HepG2 (cell line): Measurements from ENCODE around the gene CEP104. TPM values are rescaled to one million over a fixed set of nuclear protein-coding genes. Genes with fewer than 3 reads are reported as not detected.
A peak's percentile ranks its signal among the peaks of the same experiment; 100 is the strongest.

ENCODE experiments used
- ASH2L ChIP-seq: fragments of 300-600, 200-600 bp; sonication (generic); IDR thresholded peaks from 2 replicates; pipeline ENCODE4 v1.7.0; 2017; ENCODE audit warnings: low read depth, mild to moderate bottlenecking, moderate library complexity, mixed read lengths, low read length; ENCODE audit not compliant: insufficient read length
- GATA4 ChIP-seq: sonication (generic); IDR thresholded peaks from 2 replicates; pipeline ENCODE4 v1.6.1; 2016; ENCODE audit warnings: antibody characterized with exemption, low read depth, borderline replicate concordance
- HDAC2 ChIP-seq: sonication (generic); formaldehyde crosslinking; IDR thresholded peaks from 2 replicates; pipeline ENCODE4 v1.4.0; 2020; ENCODE audit warnings: missing genetic modification reagents
- KDM3A ChIP-seq: IDR thresholded peaks from 2 replicates; pipeline ENCODE4 v1.6.1; 2018; ENCODE audit warnings: low read depth, missing compliant biosample characterization
- KIAA2018 ChIP-seq: sonication (generic); formaldehyde crosslinking; IDR thresholded peaks from 2 replicates; pipeline ENCODE4 v1.5.0; 2020; ENCODE audit warnings: mild to moderate bottlenecking, missing genetic modification reagents, borderline replicate concordance
- RARA ChIP-seq: IDR thresholded peaks from 2 replicates; pipeline ENCODE4 v1.6.1; 2016; ENCODE audit warnings: missing genetic modification reagents, missing compliant biosample characterization
- SATB2 ChIP-seq: sonication (generic); formaldehyde crosslinking; IDR thresholded peaks from 2 replicates; pipeline ENCODE4 v1.5.0; 2020; ENCODE audit warnings: missing genetic modification reagents
- STAT5B ChIP-seq: sonication (generic); formaldehyde crosslinking; IDR thresholded peaks from 2 replicates; pipeline ENCODE4 v1.4.0; 2020; ENCODE audit warnings: missing genetic modification reagents
- TBX3 ChIP-seq: fragments of 450-650 bp; IDR thresholded peaks from 2 replicates; pipeline ENCODE4 v1.6.1; 2017; ENCODE audit warnings: antibody characterized with exemption, mild to moderate bottlenecking, inconsistent platforms, borderline replicate concordance
- ZKSCAN5 ChIP-seq: sonication (generic); formaldehyde crosslinking; IDR thresholded peaks from 2 replicates; pipeline ENCODE4 v1.5.1; 2020; ENCODE audit warnings: mild to moderate bottlenecking, missing genetic modification reagents
- ZNF362 ChIP-seq: sonication (generic); formaldehyde crosslinking; IDR thresholded peaks from 2 replicates; pipeline ENCODE4 v1.4.0; 2020; ENCODE audit warnings: missing genetic modification reagents, mild to moderate bottlenecking, borderline replicate concordance
- ZNF782 ChIP-seq: sonication (generic); formaldehyde crosslinking; IDR thresholded peaks from 2 replicates; pipeline ENCODE4 v1.4.0; 2020; ENCODE audit warnings: missing genetic modification reagents, mild to moderate bottlenecking, borderline replicate concordance
- ZNF891 ChIP-seq: sonication (generic); formaldehyde crosslinking; IDR thresholded peaks from 2 replicates; pipeline ENCODE4 v1.5.0; 2020; ENCODE audit warnings: mild to moderate bottlenecking, missing genetic modification reagents
- ZSCAN30 ChIP-seq: sonication (generic); formaldehyde crosslinking; IDR thresholded peaks from 2 replicates; pipeline ENCODE4 v1.5.0; 2020; ENCODE audit warnings: mild to moderate bottlenecking, missing genetic modification reagents
- polyA plus RNA-seq, 8 experiments: library from polyadenylated mRNA; depleted of rRNA in 3 of 8; stranded (reverse) in 7 of 8; unstranded in 1 of 8; fragments of >200 nt; fragmentation: Illumina TruSeq in 4 of 8; extraction: Trizol in 4 of 8; gene quantifications; 2 replicates each; pipeline versions ENCODE4 v1.2.1 to v1.2.3, GENCODE V29; 2011 to 2016; ENCODE audit warnings: low read depth in 4 of 8, missing spikeins in 1 of 8, mixed read lengths in 1 of 8; ENCODE audit not compliant: insufficient read depth in 1 of 8
- total RNA-seq, 5 experiments: library from RNA; depleted of rRNA; stranded (reverse); fragments of >200 nt; fragmentation: Illumina TruSeq; extraction: Trizol; gene quantifications; 2 replicates each; pipeline ENCODE4 v1.2.3, GENCODE V29; 2016; ENCODE audit warnings: low read depth in 1 of 5
- TF ChIP-seq, protein P1 (sequence below): conservative IDR thresholded peaks from 2 replicates; pipeline ENCODE4 v1.6.1; 2018; ENCODE audit warnings: missing genetic modification reagents
- TF ChIP-seq, protein P2 (sequence below): sonication (generic); formaldehyde crosslinking; IDR thresholded peaks from 2 replicates; pipeline ENCODE4 v1.4.0; 2020; ENCODE audit warnings: missing genetic modification reagents, borderline replicate concordance

The CEP104 gene
- total and polyA plus RNA-seq, 2 of the 13 experiments (the other 11 are each of a cell fraction or from before 2014, with no cell fraction given) = 20.4 to 30.1 TPM

GRCh38 chr1:3856923-3857790 is at the start of gene CEP104, which contains the start of gene DFFB (continued):
- no peak for TF ChIP-seq KIAA2018
- TF ChIP-seq ZSCAN30 = no peak
- TF ChIP-seq SATB2 (CRISPR knock-in tag) = peak; percentile 44; the same call in 1 of the 2 replicates
- TF ChIP-seq ZNF891 = peak; percentile 72
- TF ChIP-seq, protein P1, sequence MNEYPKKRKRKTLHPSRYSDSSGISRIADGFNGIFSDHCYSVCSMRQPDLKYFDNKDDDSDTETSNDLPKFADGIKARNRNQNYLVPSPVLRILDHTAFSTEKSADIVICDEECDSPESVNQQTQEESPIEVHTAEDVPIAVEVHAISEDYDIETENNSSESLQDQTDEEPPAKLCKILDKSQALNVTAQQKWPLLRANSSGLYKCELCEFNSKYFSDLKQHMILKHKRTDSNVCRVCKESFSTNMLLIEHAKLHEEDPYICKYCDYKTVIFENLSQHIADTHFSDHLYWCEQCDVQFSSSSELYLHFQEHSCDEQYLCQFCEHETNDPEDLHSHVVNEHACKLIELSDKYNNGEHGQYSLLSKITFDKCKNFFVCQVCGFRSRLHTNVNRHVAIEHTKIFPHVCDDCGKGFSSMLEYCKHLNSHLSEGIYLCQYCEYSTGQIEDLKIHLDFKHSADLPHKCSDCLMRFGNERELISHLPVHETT (CRISPR knock-in tag) = 0 out of 2 replicates have a peak, but pooled peaks have one; percentile 38
- TF ChIP-seq, protein P2, sequence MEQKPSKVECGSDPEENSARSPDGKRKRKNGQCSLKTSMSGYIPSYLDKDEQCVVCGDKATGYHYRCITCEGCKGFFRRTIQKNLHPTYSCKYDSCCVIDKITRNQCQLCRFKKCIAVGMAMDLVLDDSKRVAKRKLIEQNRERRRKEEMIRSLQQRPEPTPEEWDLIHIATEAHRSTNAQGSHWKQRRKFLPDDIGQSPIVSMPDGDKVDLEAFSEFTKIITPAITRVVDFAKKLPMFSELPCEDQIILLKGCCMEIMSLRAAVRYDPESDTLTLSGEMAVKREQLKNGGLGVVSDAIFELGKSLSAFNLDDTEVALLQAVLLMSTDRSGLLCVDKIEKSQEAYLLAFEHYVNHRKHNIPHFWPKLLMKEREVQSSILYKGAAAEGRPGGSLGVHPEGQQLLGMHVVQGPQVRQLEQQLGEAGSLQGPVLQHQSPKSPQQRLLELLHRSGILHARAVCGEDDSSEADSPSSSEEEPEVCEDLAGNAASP = peak; percentile 59; the same call in 1 of the 2 replicates
- 0 out of 2 replicates have a peak, but pooled peaks have one; percentile 16 for TF ChIP-seq TBX3
- TF ChIP-seq RARA (CRISPR knock-in tag) = peak; percentile 32
- peak; percentile 42 for TF ChIP-seq ASH2L
- TF ChIP-seq ZNF362 (CRISPR knock-in tag) = no peak
- TF ChIP-seq ZKSCAN5 = no peak
- TF ChIP-seq KDM3A (CRISPR knock-in tag) = peak; percentile 39; the same call in 1 of the 2 replicates
- TF ChIP-seq STAT5B (CRISPR knock-in tag) = peak; percentile 7; the same call in 1 of the 2 replicates
- no peak for TF ChIP-seq ZNF782 (CRISPR knock-in tag)
- TF ChIP-seq HDAC2 = peak; percentile 60; the same call in 1 of the 2 replicates
- TF ChIP-seq GATA4 = peak; percentile 43; the same call in 1 of the 2 replicates
